Lung (tissue), 12 donors: Measurements from ENCODE around the gene DHRS4. TPM values are rescaled to one million over a fixed set of nuclear protein-coding genes. Genes with fewer than 3 reads are reported as not detected.
"Not testable (repeated sequence)": the region's sequence is repeated elsewhere in the genome, so short reads cannot be mapped to it uniquely, and the experiment has no call there.

Source experiments
- ATAC-seq: fragments of 200-7000 bp; cut with Tn5 transposase; one replicate; pipeline ENCODE4 v1.9.1; 2020; ENCODE audit warnings: moderate number of reproducible peaks; ENCODE audit not compliant: insufficient read depth, low FRiP score
- DNase-seq, 3 donors: peaks; one replicate each; pipeline ENCODE4 v3.0.0-alpha.2; 2013 to 2017
- H3K27ac ChIP-seq, 2 donors: one replicate each; pipeline ENCODE4 v1.5.1; 2013; ENCODE audit warnings: mild to moderate bottlenecking in 2 of 2, moderate library complexity in 2 of 2, control low read depth in 1 of 2, inconsistent platforms in 1 of 2, low read depth in 1 of 2, low read length in 1 of 2
- H3K27me3 ChIP-seq, 3 donors: one replicate each; pipeline ENCODE4 v1.5.1; 2013; ENCODE audit warnings: low read length in 2 of 3; ENCODE audit not compliant: control insufficient read depth in 3 of 3, insufficient read depth in 3 of 3
- H3K36me3 ChIP-seq, 4 donors: one replicate each; pipeline ENCODE4 v1.5.1; 2013; ENCODE audit warnings: low read length in 4 of 4, mild to moderate bottlenecking in 1 of 4, moderate library complexity in 1 of 4; ENCODE audit not compliant: control insufficient read depth in 4 of 4, insufficient read depth in 4 of 4
- H3K4me1 ChIP-seq, 5 donors: one replicate each; pipeline ENCODE4 v1.5.1; 2013; ENCODE audit warnings: low read length in 5 of 5, mild to moderate bottlenecking in 2 of 5, moderate library complexity in 1 of 5; ENCODE audit not compliant: control insufficient read depth in 5 of 5, insufficient read depth in 5 of 5
- H3K4me3 ChIP-seq: one replicate; pipeline ENCODE4 v1.5.1; 2013; ENCODE audit warnings: mild to moderate bottlenecking, control low read depth, moderate library complexity
- H3K9ac ChIP-seq, 2 donors: one replicate each; pipeline ENCODE4 v1.5.1; 2013; ENCODE audit warnings: low read length in 2 of 2, control low read depth in 1 of 2; ENCODE audit not compliant: insufficient read depth in 1 of 2
- H3K9me3 ChIP-seq, 4 donors: one replicate each; pipeline ENCODE4 v1.5.1; 2013; ENCODE audit warnings: low read length in 3 of 4, mild to moderate bottlenecking in 1 of 4, moderate library complexity in 1 of 4; ENCODE audit not compliant: control insufficient read depth in 4 of 4, insufficient read depth in 3 of 4
- CTCF ChIP-seq: IDR thresholded peaks from 2 replicates; pipeline ENCODE4 v1.5.1; 2012; ENCODE audit warnings: mild to moderate bottlenecking; ENCODE audit errors: control extremely low read depth, extremely low read depth
- WGBS, 2 donors: extraction: QIAGEN DNeasy Blood & Tissue Kit; methylation state at CpG; one replicate each; pipeline ENCODE4 v1.1.7; 2013; 5-methylcytosine and 5-hydroxymethylcytosine counted together
- polyA plus RNA-seq, 2 donors: library from polyadenylated mRNA; stranded (reverse); fragments of 200-250 nt; gene quantifications; one replicate each; pipeline ENCODE4 v1.2.1, GENCODE V29; 2013
- total RNA-seq, 2 donors: library from RNA; depleted of rRNA in 1 of 2; stranded (reverse); fragments of >200 nt in 1 of 2; gene quantifications; one replicate each; pipeline ENCODE4 v1.2.1, GENCODE V29; 2014 to 2021
- donor health status: control.
- donor health status: control.
- donor health status: Bipolar disorder and iron deficiency.
- donor health status: healthy.
- donor health status: DM: yes; HTN: yes; CAD: no.

The DHRS4 gene
- total and polyA plus RNA-seq, 4 donors, result 36.0 to 45.9 (median 41.2) TPM

- H3K36me3 ChIP-seq, H3K4me1 ChIP-seq, H3K9ac ChIP-seq, H3K9me3 ChIP-seq, H3K27me3 ChIP-seq: not testable (repeated sequence)
- WGBS, 2 donors, result 1 to 3% methylated on average over 28 to 60 of the region's 62 CpGs
- ATAC-seq (peak; percentile 91), DNase-seq (peak; percentile 56 to 73 (median 72))
- peak overlapping the region; percentile 35 for H3K4me3 ChIP-seq
- H3K27ac ChIP-seq, result peak overlapping the region in 1 of 2 donors; percentile 47
These were observed 53.5 kb downstream of the DHRS4 start for GRCh38 chr14:24006817-24007652.

- no peak for TF ChIP-seq CTCF
- DNase-seq, result no peak
- no peak for ATAC-seq
- WGBS, 2 donors, result 70 to 80% methylated on average over 2 of the region's 2 CpGs
- H3K27me3 ChIP-seq, result no peaks in the 10 kb centered on the region
- H3K9ac ChIP-seq, result no peak overlapping the region
- no peak overlapping the region for H3K27ac ChIP-seq
- H3K4me1 ChIP-seq, result no peaks in the 10 kb centered on the region
- no peaks in the 10 kb centered on the region for H3K9me3 ChIP-seq
- H3K36me3 ChIP-seq, result no peaks in the 10 kb centered on the region
- no peak overlapping the region for H3K4me3 ChIP-seq
These were observed 57.5 kb downstream of the DHRS4 start for GRCh38 chr14:24011051-24011450.

GRCh38 chr14:24012726-24013273, 59.2 kb downstream of the DHRS4 start:
- H3K27me3 ChIP-seq, H3K27ac ChIP-seq, H3K36me3 ChIP-seq, H3K9me3 ChIP-seq, H3K4me3 ChIP-seq, H3K9ac ChIP-seq, H3K4me1 ChIP-seq, ATAC-seq: not testable (repeated sequence)
- whole genome bisulfite sequencing, 2 donors, result 53 to 75% methylated on average over 4 of the region's 4 CpGs
- peak in 1 of 3 donors; percentile 20 for DNase-seq

GRCh38 chr14:24013654-24014514, 60.3 kb downstream of the DHRS4 start:
- Histone ChIP-seq H3K9me3 (no peaks in the 10 kb centered on the region), H3K27ac (no peak overlapping the region), H3K27me3 (no peaks in the 10 kb centered on the region), H3K4me1 (no peaks in the 10 kb centered on the region), H3K9ac (no peak overlapping the region), H3K4me3 (no peak overlapping the region), H3K36me3 (no peaks in the 10 kb centered on the region)
- 27 to 34% methylated on average over 12 of the region's 12 CpGs for WGBS, 2 donors
- TF ChIP-seq CTCF, result peak; percentile 96
- ATAC-seq, result peak; percentile 81
- peak; percentile 32 to 75 (median 69) for DNase-seq

GRCh38 chr14:24015745-24016144, 62.2 kb downstream of the DHRS4 start:
- not testable (repeated sequence) for H3K4me1 ChIP-seq, ATAC-seq, DNase-seq, H3K27ac ChIP-seq, H3K27me3 ChIP-seq, H3K9ac ChIP-seq, H3K36me3 ChIP-seq, H3K9me3 ChIP-seq, H3K4me3 ChIP-seq
- 97 to 100% methylated on average over 6 of the region's 6 CpGs for WGBS, 2 donors
